Progenitor cell of endocrine pancreas (in vitro differentiated cells): ENCODE measurements around the gene GABRB1. TPM values are rescaled to one million over a fixed set of nuclear protein-coding genes. Genes with fewer than 3 reads are reported as not detected.
"Not testable (repeated sequence)": the region's sequence is repeated elsewhere in the genome, so short reads cannot be mapped to it uniquely, and the experiment has no call there.

Experiments
- DNase-seq: peaks from one replicate; pipeline ENCODE4 v3.0.0; 2021; ENCODE audit warnings: low spot score; ENCODE audit not compliant: unreplicated experiment
- H3K27ac Mint-ChIP-seq: 2 replicates; pipeline ENCODE4 v1.8.0; 2021; ENCODE audit warnings: mild to moderate bottlenecking, moderate library complexity, mixed read lengths
- H3K27me3 Mint-ChIP-seq: 2 replicates; pipeline ENCODE4 v1.8.0; 2021; ENCODE audit warnings: mixed read lengths
- H3K36me3 Mint-ChIP-seq: 2 replicates; pipeline ENCODE4 v1.8.0; 2022; ENCODE audit warnings: mixed read lengths; ENCODE audit not compliant: insufficient read depth
- H3K4me1 Mint-ChIP-seq: 2 replicates; pipeline ENCODE4 v1.8.0; 2021; ENCODE audit warnings: low read depth, mixed read lengths
- H3K4me3 Mint-ChIP-seq: 2 replicates; pipeline ENCODE4 v1.8.0; 2021; ENCODE audit warnings: low read depth, mild to moderate bottlenecking, moderate library complexity, mixed read lengths
- H3K9me3 Mint-ChIP-seq: 2 replicates; pipeline ENCODE4 v1.8.0; 2021; ENCODE audit warnings: low read depth, mixed read lengths
- CTCF ChIP-seq: fragments of 200-600 bp; sonication (generic); IDR thresholded peaks from one replicate; pipeline ENCODE4 v1.5.0; 2021; ENCODE audit warnings: antibody characterized with exemption, mild to moderate bottlenecking; ENCODE audit not compliant: unreplicated experiment
- total RNA-seq: library from RNA; stranded (reverse); gene quantifications from 2 replicates; pipeline ENCODE4 v1.2.1, GENCODE V29; 2021

Gene GABRB1
- total RNA-seq, 1 donor from 2014 or later = 1.2 TPM

GRCh38 chr4:47373174-47373573, 341.8 kb downstream of the GABRB1 start:
- Mint-ChIP-seq H3K4me1 (no peaks in the 10 kb centered on the region), H3K9me3 (peaks cover 8% of the 10 kb centered on the region), H3K36me3 (no peaks in the 10 kb centered on the region), H3K4me3 (no peak overlapping the region), H3K27me3 (no peaks in the 10 kb centered on the region), H3K27ac (no peak overlapping the region)
- no peak for TF ChIP-seq CTCF
- no peak for DNase-seq

GRCh38 chr4:47373709-47374108, 342.3 kb downstream of the GABRB1 start:
- H3K9me3 Mint-ChIP-seq = peaks cover 8% of the 10 kb centered on the region

GRCh38 chr4:47374477-47374876, 343.1 kb downstream of the GABRB1 start:
- no peak overlapping the region for H3K27ac Mint-ChIP-seq
- H3K27me3 Mint-ChIP-seq = no peaks in the 10 kb centered on the region
- H3K9me3 Mint-ChIP-seq = peaks cover 8% of the 10 kb centered on the region
- H3K4me1 Mint-ChIP-seq = no peaks in the 10 kb centered on the region
- H3K4me3 Mint-ChIP-seq = no peak overlapping the region
- no peak for DNase-seq
- no peaks in the 10 kb centered on the region for H3K36me3 Mint-ChIP-seq
- no peak for TF ChIP-seq CTCF

More at GRCh38 chr4:47373709-47374108, 342.3 kb downstream of the GABRB1 start:
- no peaks in the 10 kb centered on the region for H3K27me3 Mint-ChIP-seq
- no peaks in the 10 kb centered on the region for H3K4me1 Mint-ChIP-seq
- no peak overlapping the region for H3K4me3 Mint-ChIP-seq
- no peak for TF ChIP-seq CTCF
- H3K27ac Mint-ChIP-seq = no peak overlapping the region
- DNase-seq = no peak
- no peaks in the 10 kb centered on the region for H3K36me3 Mint-ChIP-seq

- not testable (repeated sequence) for H3K27ac Mint-ChIP-seq, H3K4me1 Mint-ChIP-seq, H3K27me3 Mint-ChIP-seq, DNase-seq, H3K4me3 Mint-ChIP-seq, H3K9me3 Mint-ChIP-seq, H3K36me3 Mint-ChIP-seq
Observed at GRCh38 chr4:47378021-47378530, 346.7 kb downstream of the GABRB1 start.

GRCh38 chr4:47381172-47381571, 349.8 kb downstream of the GABRB1 start:
- TF ChIP-seq CTCF = no peak
- Mint-ChIP-seq H3K36me3 (no peaks in the 10 kb centered on the region), H3K27me3 (peaks cover 7% of the 10 kb centered on the region), H3K9me3 (peaks cover 5% of the 10 kb centered on the region), H3K4me1 (no peaks in the 10 kb centered on the region), H3K4me3 (no peak overlapping the region), H3K27ac (no peak overlapping the region)
- no peak for DNase-seq

GRCh38 chr4:47382846-47383360, 351.5 kb downstream of the GABRB1 start:
- no peak overlapping the region for H3K27ac Mint-ChIP-seq
- TF ChIP-seq CTCF = no peak

More at GRCh38 chr4:47382846-47383360, 351.5 kb downstream of the GABRB1 start:
- no peak overlapping the region for H3K4me3 Mint-ChIP-seq
- H3K27me3 Mint-ChIP-seq = peaks cover 7% of the 10 kb centered on the region
- no peak for DNase-seq
- H3K9me3 Mint-ChIP-seq = no peaks in the 10 kb centered on the region
- no peaks in the 10 kb centered on the region for H3K4me1 Mint-ChIP-seq
- no peaks in the 10 kb centered on the region for H3K36me3 Mint-ChIP-seq
